Suprapubic skin (tissue), 4 donors: ENCODE measurements around the gene TOP2B. TPM values are rescaled to one million over a fixed set of nuclear protein-coding genes. Genes with fewer than 3 reads are reported as not detected.

Source experiments
- DNase-seq, 2 donors: peaks; one replicate each; pipeline ENCODE4 v3.0.0-alpha.2; 2019; ENCODE audit warnings: low spot score in 2 of 2
- H3K27ac ChIP-seq: fragments of 200-600 bp; sonication (generic); one replicate; pipeline ENCODE4 v1.5.1; 2019
- H3K27me3 ChIP-seq: fragments of 200-600 bp; sonication (generic); one replicate; pipeline ENCODE4 v1.5.1; 2019
- H3K36me3 ChIP-seq: fragments of 200-600 bp; sonication (generic); one replicate; pipeline ENCODE4 v1.5.1; 2019
- H3K4me1 ChIP-seq: fragments of 200-600 bp; sonication (generic); one replicate; pipeline ENCODE4 v1.5.1; 2019
- H3K4me3 ChIP-seq: fragments of 200-600 bp; sonication (generic); one replicate; pipeline ENCODE4 v1.5.1; 2019; ENCODE audit warnings: mild to moderate bottlenecking
- H3K9me3 ChIP-seq: fragments of 200-600 bp; sonication (generic); one replicate; pipeline ENCODE4 v1.5.1; 2019
- CTCF ChIP-seq, 2 donors: fragments of 200-600 bp in 1 of 2; fragments of 450-650 bp in 1 of 2; sonication (generic) in 1 of 2; IDR thresholded peaks; one replicate each; pipeline ENCODE4 v1.5.1; 2016 to 2019; ENCODE audit warnings: antibody characterized with exemption in 2 of 2, mild to moderate bottlenecking in 1 of 2, moderate library complexity in 1 of 2
- EP300 ChIP-seq: sonication (generic); formaldehyde crosslinking; IDR thresholded peaks from one replicate; pipeline ENCODE4 v1.6.1; 2017; ENCODE audit warnings: antibody characterized with exemption
- POLR2A ChIP-seq, 2 donors: fragments of 450-650 bp; IDR thresholded peaks; one replicate each; pipeline ENCODE4 v1.6.1; 2017; ENCODE audit warnings: antibody characterized with exemption in 2 of 2, mild to moderate bottlenecking in 2 of 2, moderate library complexity in 2 of 2
- POLR2AphosphoS5 ChIP-seq, 3 donors: sonication (generic); formaldehyde crosslinking; IDR thresholded peaks; one replicate each; pipeline ENCODE4 v1.6.1; 2017; ENCODE audit warnings: antibody characterized with exemption in 3 of 3
- WGBS: methylation state at CpG from one replicate; pipeline ENCODE4 v1.1.5; 2018; 5-methylcytosine and 5-hydroxymethylcytosine counted together
- total RNA-seq, 4 donors: library from RNA; depleted of rRNA; stranded (reverse); fragments of >200 nt; gene quantifications; one replicate each; pipeline ENCODE4 v1.1.0, GENCODE V29; 2016

TOP2B gene
- total RNA-seq, 4 donors from 2014 or later: 59.3 to 160 (median 83.5) TPM

DNA sequence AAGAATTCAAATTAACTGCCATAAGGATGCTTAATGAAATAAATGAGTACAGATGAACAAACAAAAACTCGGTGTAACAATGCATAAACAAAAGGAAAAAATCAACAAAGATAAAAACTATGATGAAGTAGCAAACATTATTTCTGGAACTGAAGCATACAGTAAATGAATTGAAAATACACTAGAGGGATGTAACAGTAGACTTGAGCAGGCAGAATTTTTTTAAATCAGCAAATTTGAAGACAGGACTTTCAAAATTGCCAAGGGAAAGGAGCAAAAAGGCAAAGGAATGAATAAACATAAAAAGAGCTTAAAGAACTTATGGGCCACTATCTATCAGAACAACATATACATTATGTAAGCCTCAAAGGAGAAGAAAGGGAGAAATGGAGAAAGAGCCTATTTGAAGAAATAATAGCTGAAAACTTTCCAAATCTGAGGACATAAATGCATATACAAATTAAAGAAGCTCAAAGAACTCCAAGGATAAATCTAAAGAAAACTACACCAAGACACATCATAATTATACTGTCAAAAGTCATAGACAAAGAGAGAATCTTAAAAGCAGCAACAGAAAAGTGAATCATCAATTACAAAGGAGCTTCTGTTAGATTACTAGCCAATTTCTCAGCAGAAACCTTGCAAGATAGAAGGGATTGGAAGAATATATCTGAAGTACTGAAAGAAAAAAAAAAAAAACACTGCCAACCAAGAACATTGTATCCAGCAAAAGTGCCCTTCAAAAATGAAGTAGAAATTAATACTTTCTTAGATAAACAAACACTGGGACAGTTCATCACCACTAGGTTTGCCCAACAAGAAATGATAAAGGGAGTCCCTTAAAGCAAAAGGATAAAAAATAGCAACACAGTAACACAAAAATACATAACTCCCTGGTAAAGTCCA is 15.5 kb downstream of the TOP2B start:
- WGBS: 84% methylated on average over 1 of the region's 1 CpG
- Histone ChIP-seq H3K4me1 (peaks cover 10% of the 10 kb centered on the region), H3K9me3 (peaks cover 5% of the 10 kb centered on the region), H3K36me3 (peaks cover 7% of the 10 kb centered on the region), H3K27me3 (no peaks in the 10 kb centered on the region), H3K27ac (no peak overlapping the region), H3K4me3 (no peak overlapping the region)
- TF ChIP-seq POLR2AphosphoS5 (IDR thresholded peaks at IDR 0.05): no peak
- no peak for TF ChIP-seq CTCF (IDR thresholded peaks at IDR 0.05)
- TF ChIP-seq POLR2A (IDR thresholded peaks at IDR 0.05): no peak
- no peak for DNase-seq

DNA sequence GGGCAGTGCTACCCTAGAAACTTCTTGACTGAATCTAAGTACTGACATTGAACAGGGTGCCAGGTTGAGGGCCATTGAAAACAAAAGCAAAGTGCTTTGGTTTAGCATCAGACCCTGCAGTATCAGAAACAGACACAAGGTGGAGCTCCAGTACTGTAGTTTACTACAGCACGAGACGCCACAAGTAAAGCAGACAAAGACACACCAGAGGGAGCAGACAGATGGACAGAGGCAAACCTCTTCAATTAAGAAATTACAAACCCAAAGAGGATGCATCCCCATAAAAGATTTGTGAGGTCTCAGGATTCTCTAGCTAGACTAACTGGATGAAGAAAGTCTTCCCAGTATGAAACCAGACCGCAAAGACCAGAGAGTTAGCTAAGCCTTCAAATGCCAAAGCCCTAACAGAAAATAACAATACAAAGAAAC is 16.6 kb downstream of the TOP2B start:
- Histone ChIP-seq H3K4me3 (no peak overlapping the region), H3K4me1 (peaks cover 3% of the 10 kb centered on the region), H3K36me3 (peaks cover 8% of the 10 kb centered on the region), H3K9me3 (peaks cover 5% of the 10 kb centered on the region), H3K27me3 (no peaks in the 10 kb centered on the region), H3K27ac (no peak overlapping the region)
- peak in 1 of 2 donors; percentile 79 for DNase-seq
- WGBS: 78% methylated on average over 3 of the region's 3 CpGs
- TF ChIP-seq CTCF (IDR thresholded peaks at IDR 0.05): peak; percentile 76 to 81
- TF ChIP-seq POLR2A (IDR thresholded peaks at IDR 0.05): no peak
- TF ChIP-seq EP300: no peak

DNA sequence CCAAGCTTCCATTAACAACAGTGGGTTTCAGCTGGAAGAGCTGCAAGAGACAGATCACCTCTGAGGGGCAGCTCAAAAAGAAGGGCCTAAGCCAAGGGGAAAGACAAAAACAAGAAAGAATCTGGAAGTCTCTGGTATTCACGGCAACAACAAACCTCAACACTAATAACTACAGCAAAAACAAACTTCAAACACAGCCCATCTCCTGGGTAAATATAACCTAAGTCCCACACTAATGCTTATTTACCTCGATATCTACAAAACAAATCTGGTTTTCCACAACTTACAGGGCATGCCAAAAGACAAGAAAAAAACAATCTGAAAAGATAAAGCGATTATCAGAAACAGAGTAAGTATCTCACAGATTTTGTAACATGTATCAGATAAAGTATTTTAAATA is 29.7 kb downstream of the TOP2B start:
- TF ChIP-seq CTCF (IDR thresholded peaks at IDR 0.05) (no peak), EP300 (no peak), POLR2A (IDR thresholded peaks at IDR 0.05) (no peak), POLR2AphosphoS5 (IDR thresholded peaks at IDR 0.05) (no peak)
- Histone ChIP-seq H3K27me3 (no peaks in the 10 kb centered on the region), H3K27ac (no peak overlapping the region), H3K4me3 (no peak overlapping the region), H3K4me1 (no peaks in the 10 kb centered on the region), H3K9me3 (no peaks in the 10 kb centered on the region), H3K36me3 (peaks cover 67% of the 10 kb centered on the region)
- DNase-seq: no peak
- 88% methylated on average over 3 of the region's 3 CpGs for WGBS

- 90% methylated on average over 3 of the region's 3 CpGs for WGBS
- no peak overlapping the region for H3K4me3 ChIP-seq
- DNase-seq: no peak
- no peak overlapping the region for H3K27ac ChIP-seq
- H3K9me3 ChIP-seq: no peaks in the 10 kb centered on the region
- no peak for TF ChIP-seq EP300
- no peak for TF ChIP-seq POLR2AphosphoS5 (IDR thresholded peaks at IDR 0.05)
- no peak for TF ChIP-seq POLR2A (IDR thresholded peaks at IDR 0.05)
- no peak for TF ChIP-seq CTCF (IDR thresholded peaks at IDR 0.05)
- no peaks in the 10 kb centered on the region for H3K27me3 ChIP-seq
- H3K4me1 ChIP-seq: no peaks in the 10 kb centered on the region
- H3K36me3 ChIP-seq: peaks cover 73% of the 10 kb centered on the region
Observed at GRCh38 chr3:25633919-25634318, 30.8 kb downstream of the TOP2B start.

- Histone ChIP-seq H3K9me3 (no peaks in the 10 kb centered on the region), H3K4me1 (no peaks in the 10 kb centered on the region), H3K27me3 (no peaks in the 10 kb centered on the region), H3K27ac (no peak overlapping the region), H3K36me3 (peaks cover 92% of the 10 kb centered on the region), H3K4me3 (no peak overlapping the region)
- no peak for TF ChIP-seq CTCF (IDR thresholded peaks at IDR 0.05)
- TF ChIP-seq EP300: no peak
- TF ChIP-seq POLR2AphosphoS5 (IDR thresholded peaks at IDR 0.05): no peak
- no peak for TF ChIP-seq POLR2A (IDR thresholded peaks at IDR 0.05)
- 98% methylated on average over 1 of the region's 1 CpG for WGBS
- no peak for DNase-seq
Observed at GRCh38 chr3:25631989-25632388, 32.7 kb downstream of the TOP2B start.
